ENCODE data around the gene EHD4. TPM values are rescaled to one million over a fixed set of nuclear protein-coding genes. Genes with fewer than 3 reads are reported as not detected.

EHD4 gene
- total RNA-seq, 1 donor from 2014 or later = 17.2 TPM

DNA sequence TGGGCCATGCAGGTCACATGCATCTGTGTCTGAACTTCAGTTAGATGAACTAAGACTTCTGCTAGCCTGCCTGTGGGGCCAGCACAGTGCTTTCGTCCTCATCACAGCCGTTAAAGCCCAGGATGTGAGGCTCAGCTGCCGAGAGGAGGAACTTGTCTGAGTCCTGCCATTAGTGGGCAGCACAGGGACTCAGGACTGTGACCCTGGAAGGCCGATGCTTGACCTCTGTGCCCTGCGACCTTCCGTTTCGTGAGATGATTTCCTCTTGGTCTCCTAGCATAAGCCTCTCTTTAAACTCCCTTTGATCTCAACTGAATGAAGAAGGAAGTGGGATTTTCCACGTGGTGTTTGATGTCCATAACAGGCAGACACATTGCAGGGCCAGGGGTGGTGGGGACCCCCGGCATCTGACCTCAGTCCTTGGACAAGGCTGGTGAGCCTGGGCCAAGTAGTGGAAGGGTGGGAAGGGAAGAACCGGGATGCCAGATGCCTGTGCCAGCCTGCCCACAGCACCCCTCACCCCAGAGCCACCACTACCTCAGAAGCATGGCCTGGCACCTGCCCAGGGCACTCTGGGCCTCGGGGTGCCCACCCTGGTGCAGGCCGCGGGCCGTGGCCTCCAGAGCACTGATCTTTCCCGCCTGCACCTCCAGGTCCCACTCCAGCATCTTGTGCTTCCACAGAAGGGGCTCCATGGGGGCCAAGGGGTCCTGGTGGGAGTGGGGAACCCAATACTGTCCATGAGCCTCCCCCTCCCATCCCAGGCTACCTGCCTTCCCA is 112.1 kb downstream of the EHD4 start:
- DNase-seq (ENCODE audit: low spot score, unreplicated experiment) = no peak
- H3K9me3 Mint-ChIP-seq (ENCODE audit: low read depth) = no peaks in the 10 kb centered on the region
- H3K36me3 Mint-ChIP-seq (ENCODE audit: insufficient read depth) = no peaks in the 10 kb centered on the region
- H3K4me3 Mint-ChIP-seq (ENCODE audit: low read depth) = no peak overlapping the region
- no peak for TF ChIP-seq CTCF (IDR thresholded peaks at IDR 0.05; ENCODE audit: unreplicated experiment)
- no peak overlapping the region for H3K27ac Mint-ChIP-seq
- no peaks in the 10 kb centered on the region for H3K27me3 Mint-ChIP-seq
- peaks cover under 1% of the 10 kb centered on the region for H3K4me1 Mint-ChIP-seq (ENCODE audit: low read depth)

DNA sequence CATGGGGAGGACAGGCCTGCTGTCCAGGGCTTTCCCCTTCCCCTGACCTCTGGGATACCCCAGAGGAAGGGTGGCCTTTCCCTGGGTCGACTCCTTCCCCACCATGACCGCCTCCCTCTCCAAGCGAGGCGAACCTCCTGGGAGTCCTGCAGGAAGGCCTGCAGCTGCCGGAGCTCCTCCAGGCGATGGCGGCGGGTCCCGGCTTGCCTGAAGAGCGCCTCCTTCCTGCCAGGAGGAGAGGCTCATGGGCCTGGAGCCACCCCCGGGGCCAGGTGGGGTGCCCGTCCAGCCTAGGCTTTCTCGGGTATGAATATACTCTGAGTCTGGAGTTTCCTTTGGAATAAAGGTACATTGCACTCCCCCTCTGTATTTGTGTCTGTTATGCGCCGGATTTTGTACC is 113.6 kb downstream of the EHD4 start:
- Mint-ChIP-seq H3K9me3 (ENCODE audit: low read depth) (no peaks in the 10 kb centered on the region), H3K27ac (no peak overlapping the region), H3K36me3 (ENCODE audit: insufficient read depth) (no peaks in the 10 kb centered on the region), H3K4me3 (ENCODE audit: low read depth) (no peak overlapping the region), H3K27me3 (no peaks in the 10 kb centered on the region), H3K4me1 (ENCODE audit: low read depth) (no peaks in the 10 kb centered on the region)
- DNase-seq (ENCODE audit: low spot score, unreplicated experiment) = no peak
- no peak for TF ChIP-seq CTCF (IDR thresholded peaks at IDR 0.05; ENCODE audit: unreplicated experiment)

DNA sequence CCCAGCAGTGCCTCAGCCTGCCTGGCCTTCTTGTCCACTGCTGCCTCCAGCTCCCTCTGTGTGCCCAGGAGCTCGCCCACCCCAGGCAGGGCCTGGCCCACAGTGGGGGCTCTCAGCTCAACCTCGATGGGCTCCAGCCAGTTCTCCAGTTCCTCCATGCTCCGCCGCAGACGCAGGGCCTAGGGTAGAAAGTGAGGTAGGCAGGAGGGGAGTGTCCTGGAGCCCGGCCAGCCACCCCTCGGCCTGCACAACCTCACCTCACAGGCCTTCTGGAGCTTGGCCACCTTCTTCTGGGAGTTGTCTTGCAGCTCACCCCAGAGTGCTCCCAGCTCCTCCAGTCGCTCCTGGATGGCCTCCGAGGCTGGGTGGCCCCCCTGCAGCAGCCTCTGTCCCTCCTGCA is 115.0 kb downstream of the EHD4 start:
- Mint-ChIP-seq H3K36me3 (ENCODE audit: insufficient read depth) (no peaks in the 10 kb centered on the region), H3K27ac (no peak overlapping the region), H3K27me3 (no peaks in the 10 kb centered on the region), H3K4me1 (ENCODE audit: low read depth) (no peaks in the 10 kb centered on the region), H3K4me3 (ENCODE audit: low read depth) (no peak overlapping the region), H3K9me3 (ENCODE audit: low read depth) (no peaks in the 10 kb centered on the region)
- DNase-seq (ENCODE audit: low spot score, unreplicated experiment) = no peak
- TF ChIP-seq CTCF (IDR thresholded peaks at IDR 0.05; ENCODE audit: unreplicated experiment) = no peak

DNA sequence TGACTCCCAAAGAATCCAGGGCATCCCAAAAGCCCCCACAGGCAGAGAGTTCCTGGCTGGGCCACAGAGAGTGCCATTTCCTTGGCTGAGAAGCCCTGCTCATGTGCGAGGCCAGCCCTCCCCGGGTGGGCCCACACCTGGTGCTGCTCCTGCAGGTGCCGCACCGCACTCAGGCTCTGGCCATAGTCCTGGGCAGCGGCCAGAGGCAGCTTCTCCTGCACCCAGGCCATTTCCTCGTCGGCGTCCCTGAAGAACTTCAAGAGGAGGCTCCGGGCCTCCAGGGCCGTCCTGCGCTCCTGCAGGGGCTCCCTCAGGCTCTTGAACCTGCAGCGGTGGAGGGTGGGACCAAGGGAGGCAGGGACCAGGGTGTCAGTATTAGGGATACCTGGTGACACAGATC is 115.6 kb downstream of the EHD4 start:
- H3K9me3 Mint-ChIP-seq (ENCODE audit: low read depth) = no peaks in the 10 kb centered on the region
- no peaks in the 10 kb centered on the region for H3K36me3 Mint-ChIP-seq (ENCODE audit: insufficient read depth)
- DNase-seq (ENCODE audit: low spot score, unreplicated experiment) = no peak
- no peaks in the 10 kb centered on the region for H3K27me3 Mint-ChIP-seq
- no peaks in the 10 kb centered on the region for H3K4me1 Mint-ChIP-seq (ENCODE audit: low read depth)
- no peak overlapping the region for H3K27ac Mint-ChIP-seq
- no peak for TF ChIP-seq CTCF (IDR thresholded peaks at IDR 0.05; ENCODE audit: unreplicated experiment)
- H3K4me3 Mint-ChIP-seq (ENCODE audit: low read depth) = no peak overlapping the region

- Mint-ChIP-seq H3K27ac (no peak overlapping the region), H3K27me3 (no peaks in the 10 kb centered on the region), H3K36me3 (ENCODE audit: insufficient read depth) (no peaks in the 10 kb centered on the region), H3K9me3 (ENCODE audit: low read depth) (no peaks in the 10 kb centered on the region), H3K4me1 (ENCODE audit: low read depth) (no peaks in the 10 kb centered on the region), H3K4me3 (ENCODE audit: low read depth) (no peak overlapping the region)
- TF ChIP-seq CTCF (IDR thresholded peaks at IDR 0.05; ENCODE audit: unreplicated experiment) = no peak
- DNase-seq (ENCODE audit: low spot score, unreplicated experiment) = no peak
These were observed 116.1 kb downstream of the EHD4 start for GRCh38 chr15:41856262-41856661.

All from progenitor cell of endocrine pancreas (in vitro differentiated cells).